B cell (primary cell): ENCODE measurements around the gene IPMK. TPM values are rescaled to one million over a fixed set of nuclear protein-coding genes. Genes with fewer than 3 reads are reported as not detected.

Experiments
- ATAC-seq: fragments of 200-7000 bp; cut with Tn5 transposase; one replicate; pipeline ENCODE4 v1.10.0; 2021; ENCODE audit warnings: low read depth, mild to moderate bottlenecking, moderate number of reproducible peaks, moderate library complexity
- CTCF ChIA-PET: fragments of 350-600 bp; sonication (Branson Sonifier 250); formaldehyde crosslinking; loops from one replicate; lab custom pipeline; 2021; ENCODE audit warnings: antibody characterized with exemption, inconsistent platforms; lab: Charles Lee
- POLR2A ChIA-PET: fragments of 350-600 bp; sonication (Branson Sonifier 250); formaldehyde crosslinking; loops from one replicate; lab custom pipeline; 2021; ENCODE audit warnings: antibody characterized with exemption; lab: Charles Lee
- DNase-seq: peaks from one replicate; pipeline ENCODE4 v3.0.0; 2013
- H2AFZ ChIP-seq: 2 replicates; pipeline ENCODE4 v1.6.1; 2012; ENCODE audit warnings: mild to moderate bottlenecking, low read depth, low read length; ENCODE audit not compliant: insufficient read depth, poor library complexity, severe bottlenecking
- H3K27ac ChIP-seq, 2 donors: 1 replicate in 1 of 2; 2 replicates in 1 of 2; pipeline ENCODE4 v1.5.1; 2012 to 2013; ENCODE audit warnings: low read length in 2 of 2, mild to moderate bottlenecking in 2 of 2, moderate library complexity in 1 of 2
- H3K27me3 ChIP-seq, 4 experiments: fragments of 200-600 bp in 1 of 4; sonication (generic) in 1 of 4; replicated peaks in 1 of 4; 1 replicate in 2 of 4; 2 replicates in 2 of 4; pipeline versions ENCODE4 v1.6.1 to v1.7.0; 2013 to 2016; ENCODE audit warnings: low read length in 3 of 4, mild to moderate bottlenecking in 2 of 4, mixed read lengths in 1 of 4, moderate library complexity in 1 of 4; ENCODE audit not compliant: insufficient read depth in 4 of 4, control insufficient read depth in 3 of 4; ENCODE audit errors: control extremely low read depth in 1 of 4
- H3K36me3 ChIP-seq, 2 experiments: replicated peaks in 1 of 2; 1 replicate in 1 of 2; 2 replicates in 1 of 2; pipeline versions ENCODE4 v1.6.1 to v1.7.1; 2013; ENCODE audit warnings: low read length in 1 of 2; ENCODE audit not compliant: insufficient read depth in 2 of 2, control insufficient read depth in 1 of 2; ENCODE audit errors: control extremely low read depth in 1 of 2, extremely low read depth in 1 of 2
- H3K4me1 ChIP-seq, 2 donors: fragments of 200-600 bp in 1 of 2; sonication (generic) in 1 of 2; 1 replicate in 1 of 2; 2 replicates in 1 of 2; pipeline versions ENCODE4 v1.5.1 to v1.6.1; 2013 to 2017; ENCODE audit warnings: low read length in 2 of 2; ENCODE audit not compliant: control insufficient read depth in 2 of 2, insufficient read depth in 2 of 2
- H3K4me2 ChIP-seq: replicated peaks from 2 replicates; pipeline ENCODE3; 2012; ENCODE audit warnings: mild to moderate bottlenecking, low read depth, low read length; ENCODE audit not compliant: poor library complexity, severe bottlenecking
- H3K4me3 ChIP-seq, 5 experiments: fragments of 200-600 bp in 1 of 5; sonication (generic) in 1 of 5; 1 replicate in 3 of 5; 2 replicates in 2 of 5; pipeline versions ENCODE4 v1.5.1 to v1.7.0; 2011 to 2016; ENCODE audit warnings: low read length in 4 of 5, mild to moderate bottlenecking in 4 of 5, low read depth in 2 of 5, control low read depth in 1 of 5, moderate library complexity in 1 of 5; ENCODE audit not compliant: insufficient read depth in 1 of 5; ENCODE audit errors: control extremely low read depth in 1 of 5, extremely low read depth in 1 of 5
- H3K79me2 ChIP-seq: fragments of 200-600 bp; sonication (generic); one replicate; pipeline ENCODE4 v1.6.0; 2016; ENCODE audit warnings: low read length; ENCODE audit not compliant: control insufficient read depth, insufficient read depth
- H3K9ac ChIP-seq: fragments of 200-600 bp; sonication (generic); 2 replicates; pipeline ENCODE4 v1.6.1; 2017; ENCODE audit warnings: mild to moderate bottlenecking, low read length, moderate library complexity
- H3K9me3 ChIP-seq, 3 donors: one replicate each; pipeline versions ENCODE4 v1.6.1 to v1.7.1; 2013; ENCODE audit warnings: low read length in 2 of 3; ENCODE audit not compliant: control insufficient read depth in 2 of 3, insufficient read depth in 1 of 3; ENCODE audit errors: control extremely low read depth in 1 of 3
- H4K20me1 ChIP-seq: 2 replicates; pipeline ENCODE4 v1.6.0; 2012; ENCODE audit warnings: mild to moderate bottlenecking, low read length; ENCODE audit not compliant: insufficient read depth, control insufficient read depth, poor library complexity, severe bottlenecking
- H3K27ac Mint-ChIP-seq: one replicate; pipeline ENCODE4 v1.8.0; 2021; ENCODE audit warnings: mixed read lengths
- H3K27me3 Mint-ChIP-seq: one replicate; pipeline ENCODE4 v1.8.0; 2021; ENCODE audit warnings: mixed read lengths
- H3K4me1 Mint-ChIP-seq: one replicate; pipeline ENCODE4 v1.8.0; 2021; ENCODE audit warnings: mixed read lengths
- H3K4me3 Mint-ChIP-seq: one replicate; pipeline ENCODE4 v1.8.0; 2021; ENCODE audit warnings: mixed read lengths
- H3K9me3 Mint-ChIP-seq: one replicate; pipeline ENCODE4 v1.8.0; 2022; ENCODE audit warnings: mixed read lengths; ENCODE audit not compliant: insufficient read depth
- CTCF ChIP-seq: fragments of 200-600 bp; IDR thresholded peaks from one replicate; pipeline ENCODE4 v1.8.0; 2022; ENCODE audit warnings: antibody characterized with exemption, mild to moderate bottlenecking
- EZH2 ChIP-seq: IDR thresholded peaks from 2 replicates; pipeline ENCODE4 v1.6.1; 2012; ENCODE audit warnings: borderline replicate concordance, low read depth, mild to moderate bottlenecking, moderate library complexity, low read length; ENCODE audit not compliant: insufficient read depth, poor library complexity, severe bottlenecking
- WGBS: methylation state at CpG from one replicate; pipeline ENCODE4 v1.1.5; 2013; ENCODE audit warnings: missing lambda C conversion rate; ENCODE audit not compliant: insufficient coverage; 5-methylcytosine and 5-hydroxymethylcytosine counted together
- intact Hi-C: fragments of 100-400 bp; cut with micrococcal nuclease; formaldehyde crosslinking; loops from one replicate; pipeline ENCODE4 v1.10.0; 2022
- polyA plus RNA-seq: library from polyadenylated mRNA; depleted of rRNA; stranded (reverse); fragments of >200 nt; gene quantifications from 2 replicates; pipeline ENCODE4 v1.2.3, GENCODE V29; 2012
- total RNA-seq, 2 donors: library from RNA; stranded (reverse); fragments of 120-200 nt in 1 of 2; gene quantifications; 1 replicate in 1 of 2; 2 replicates in 1 of 2; pipeline versions ENCODE4 v1.2.3 to v1.2.4, GENCODE V29; 2013 to 2022

Gene IPMK
- total and polyA plus RNA-seq, 2 donors (not counting 1 experiment from before 2014, with no cell fraction given): 1.9 to 8.6 TPM

GRCh38 chr10:58175990-58176900 lies 91.4 kb downstream of the IPMK start:
- H2AFZ ChIP-seq: no peak overlapping the region
- H4K20me1 ChIP-seq: no peaks in the 10 kb centered on the region
- ChIA-PET POLR2A (no interaction called here), CTCF (interaction anchor here (1.3 to 14.0 kb wide), 4 partner anchors 13 to 208 kb away, joined by 3 to 407 read pairs (median 14); no protein-coding TSS in a partner anchor)
- ATAC-seq (no peak), DNase-seq (no peak)
- no peak overlapping the region for H3K9ac ChIP-seq
- intact Hi-C loops: loop anchor here (5.0 kb wide), 1 partner anchor 211 kb away; the partner anchor contains the start of gene TFAM
- H3K4me1 ChIP-seq: no peaks in the 10 kb centered on the region
- H3K27me3 Mint-ChIP-seq: no peaks in the 10 kb centered on the region
- no peak overlapping the region for H3K4me3 ChIP-seq
- no peaks in the 10 kb centered on the region for H3K79me2 ChIP-seq
- WGBS: no CpG with 5 or more reads among the region's 2 CpGs
- no peaks in the 10 kb centered on the region for H3K27me3 ChIP-seq
- no peaks in the 10 kb centered on the region for H3K4me1 Mint-ChIP-seq
- no peaks in the 10 kb centered on the region for H3K36me3 ChIP-seq
- H3K9me3 Mint-ChIP-seq: no peaks in the 10 kb centered on the region
- no peak overlapping the region for H3K27ac ChIP-seq
- no peak for TF ChIP-seq EZH2
- no peak for TF ChIP-seq CTCF
- no peak overlapping the region for H3K4me3 Mint-ChIP-seq
- no peaks in the 10 kb centered on the region for H3K9me3 ChIP-seq
- H3K4me2 ChIP-seq: no peak overlapping the region
- no peak overlapping the region for H3K27ac Mint-ChIP-seq

GRCh38 chr10:58174831-58175230 lies 92.9 kb downstream of the IPMK start:
- Mint-ChIP-seq H3K9me3 (no peaks in the 10 kb centered on the region), H3K27ac (no peak overlapping the region), H3K4me3 (no peak overlapping the region), H3K4me1 (no peaks in the 10 kb centered on the region), H3K27me3 (no peaks in the 10 kb centered on the region)
- TF ChIP-seq CTCF (no peak), EZH2 (no peak)
- no peaks in the 10 kb centered on the region for H3K36me3 ChIP-seq
- H3K27me3 ChIP-seq: no peaks in the 10 kb centered on the region
- ATAC-seq (no peak), DNase-seq (no peak)
- H4K20me1 ChIP-seq: no peaks in the 10 kb centered on the region
- no peaks in the 10 kb centered on the region for H3K9me3 ChIP-seq
- intact Hi-C loops: loop anchor here (5.0 kb wide), 1 partner anchor 212 kb away; the partner anchor contains the start of gene TFAM
- WGBS: no CpG with 5 or more reads among the region's 5 CpGs
- H3K79me2 ChIP-seq: no peaks in the 10 kb centered on the region
- H3K27ac ChIP-seq: no peak overlapping the region
- no peak overlapping the region for H2AFZ ChIP-seq
- no peaks in the 10 kb centered on the region for H3K4me1 ChIP-seq
- H3K4me2 ChIP-seq: no peak overlapping the region
- CTCF ChIA-PET: interaction anchor here (14.0 kb wide), 1 partner anchor 119 kb away, joined by 407 read pairs; no protein-coding TSS in a partner anchor
- H3K9ac ChIP-seq: no peak overlapping the region
- H3K4me3 ChIP-seq: no peak overlapping the region
- POLR2A ChIA-PET: no interaction called here
